A549 (cell line): ENCODE results near the gene MSMO1. TPM values are rescaled to one million over a fixed set of nuclear protein-coding genes. Genes with fewer than 3 reads are reported as not detected.

ENCODE experiments used
- ATAC-seq, 2 experiments: fragments of 200-7000 bp in 1 of 2; fragments of >200 bp in 1 of 2; cut with Nextera tagmentation in 1 of 2; cut with Tn5 transposase in 1 of 2; 3 replicates each; pipeline versions ENCODE4 v1.8.0 to v1.9.1; 2018 to 2020; ENCODE audit warnings: mild to moderate bottlenecking in 1 of 2, moderate library complexity in 1 of 2
- CTCF ChIA-PET: fragments of 300-600 bp; sonication (Branson Sonifier 250); formaldehyde crosslinking; extraction: SDS; loops from one replicate; lab custom pipeline; 2021; ENCODE audit warnings: antibody characterized with exemption, inconsistent platforms; lab: Yijun Ruan, JAX
- POLR2A ChIA-PET: fragments of 350-600 bp; formaldehyde crosslinking; extraction: SDS; loops from one replicate; lab custom pipeline; 2021; ENCODE audit warnings: antibody characterized with exemption, inconsistent platforms; lab: Yijun Ruan, JAX
- DNase-seq, 2 experiments: peaks; one replicate each; pipeline versions ENCODE4 v3.0.0 to v3.0.0-alpha.2; 2011 to 2016; ENCODE audit warnings: low read depth in 1 of 2, low spot score in 1 of 2
- FAIRE-seq: peaks from 2 replicates; lab custom pipeline; 2011; peaks lifted over from hg19 to GRCh38; lab: Jason Lieb, UNC
- H3K27ac ChIP-seq, 2 experiments: fragments of >200 bp; sonication (Bioruptor Twin); formaldehyde crosslinking; 3 replicates each; pipeline ENCODE4 v1.5.1; 2016 to 2017
- H3K4me1 ChIP-seq: fragments of >200 bp; sonication (Bioruptor Twin); formaldehyde crosslinking; 3 replicates; pipeline ENCODE4 v1.6.1; 2016
- H3K4me2 ChIP-seq: fragments of >200 bp; sonication (Bioruptor Twin); formaldehyde crosslinking; 3 replicates; pipeline ENCODE4 v1.6.1; 2016
- H3K4me3 ChIP-seq: fragments of >200 bp; sonication (Bioruptor Twin); formaldehyde crosslinking; 3 replicates; pipeline ENCODE4 v1.5.1; 2016
- H3K9me3 ChIP-seq: fragments of >200 bp; sonication (Bioruptor Twin); formaldehyde crosslinking; 3 replicates; pipeline ENCODE4 v1.6.1; 2016
- BCL3 ChIP-seq: fragments of >200 bp; sonication (Bioruptor Twin); formaldehyde crosslinking; IDR thresholded peaks from 3 replicates; pipeline ENCODE4 v1.6.1; 2016
- BHLHE40 ChIP-seq: IDR thresholded peaks from 2 replicates; pipeline ENCODE4 v1.6.1; 2012; ENCODE audit warnings: low read depth, low read length, inconsistent platforms
- CBX8 ChIP-seq: fragments of 200-600 bp; sonication (generic); IDR thresholded peaks from 2 replicates; pipeline ENCODE4 v1.6.1; 2016
- CHD2 ChIP-seq: fragments of 150-350 bp; IDR thresholded peaks from 2 replicates; pipeline ENCODE4 v1.6.1; 2014; ENCODE audit warnings: low read length; ENCODE audit not compliant: partially characterized antibody
- EHF ChIP-seq: fragments of 250-450 bp; sonication (Bioruptor Pico); IDR thresholded peaks from 2 replicates; pipeline ENCODE4 v1.5.0; 2020; ENCODE audit warnings: mild to moderate bottlenecking
- EHMT2 ChIP-seq: fragments of 200-600 bp; sonication (generic); IDR thresholded peaks from 2 replicates; pipeline ENCODE4 v1.6.1; 2016; ENCODE audit warnings: antibody characterized with exemption, low read depth, mild to moderate bottlenecking, moderate library complexity
- GATA3 ChIP-seq: IDR thresholded peaks from 2 replicates; pipeline ENCODE4 v1.6.1; 2012; ENCODE audit warnings: borderline replicate concordance
- HEYL ChIP-seq: fragments of 250-450 bp; sonication (Bioruptor Pico); IDR thresholded peaks from 2 replicates; pipeline ENCODE4 v1.8.0; 2021; ENCODE audit warnings: mild to moderate bottlenecking, moderate library complexity
- HOXA7 ChIP-seq: fragments of 250-450 bp; sonication (Bioruptor Pico); IDR thresholded peaks from 2 replicates; pipeline ENCODE4 v1.5.0; 2020; ENCODE audit warnings: mild to moderate bottlenecking, moderate library complexity
- HOXB5 ChIP-seq: fragments of 250-450 bp; sonication (Bioruptor Pico); IDR thresholded peaks from 2 replicates; pipeline ENCODE4 v1.5.0; 2020; ENCODE audit warnings: mild to moderate bottlenecking, moderate library complexity
- JUN ChIP-seq, 2 experiments: fragments of >200 bp; sonication (Bioruptor Twin); formaldehyde crosslinking; IDR thresholded peaks; 2 replicates in 1 of 2; 3 replicates in 1 of 2; pipeline ENCODE4 v1.6.1; 2016 to 2017
- JUNB ChIP-seq: fragments of >200 bp; sonication (Bioruptor Twin); formaldehyde crosslinking; IDR thresholded peaks from 2 replicates; pipeline ENCODE4 v1.6.1; 2016
- KDM5A ChIP-seq: fragments of 200-600 bp; sonication (generic); IDR thresholded peaks from 2 replicates; pipeline ENCODE4 v1.6.1; 2016; ENCODE audit warnings: antibody characterized with exemption, mild to moderate bottlenecking
- MAFK ChIP-seq: fragments of 450-650 bp; IDR thresholded peaks from 2 replicates; pipeline ENCODE4 v1.6.1; 2014; ENCODE audit not compliant: partially characterized antibody
- MAX ChIP-seq: IDR thresholded peaks from 2 replicates; pipeline ENCODE4 v1.6.1; 2012
- MYC ChIP-seq: IDR thresholded peaks from 2 replicates; pipeline ENCODE4 v1.6.1; 2012; ENCODE audit warnings: mild to moderate bottlenecking, inconsistent platforms, low read length, improper control_type of control experiment, borderline replicate concordance
- NFE2L2 ChIP-seq: fragments of 150-350 bp; conservative IDR thresholded peaks from 2 replicates; pipeline ENCODE4 v1.6.1; 2014; ENCODE audit warnings: low read length
- NR3C1 ChIP-seq: fragments of >200 bp; sonication (Bioruptor Twin); formaldehyde crosslinking; IDR thresholded peaks from 3 replicates; pipeline ENCODE4 v1.6.1; 2017
- PBX3 ChIP-seq: IDR thresholded peaks from 2 replicates; pipeline ENCODE4 v1.6.1; 2012
- POLR2AphosphoS2 ChIP-seq: conservative IDR thresholded peaks from 2 replicates; pipeline ENCODE4 v1.6.1; 2012; ENCODE audit warnings: low read length, improper control_type of control experiment, inconsistent platforms
- RAD21 ChIP-seq, 2 experiments: fragments of >200 bp in 1 of 2; sonication (Bioruptor Twin) in 1 of 2; formaldehyde crosslinking in 1 of 2; IDR thresholded peaks in 1 of 2; conservative IDR thresholded peaks in 1 of 2; 2 replicates in 1 of 2; 3 replicates in 1 of 2; pipeline ENCODE4 v1.6.1; 2012 to 2018; ENCODE audit warnings: inconsistent platforms in 1 of 2
- RARB ChIP-seq: fragments of 250-450 bp; sonication (Bioruptor Pico); IDR thresholded peaks from 2 replicates; pipeline ENCODE4 v1.8.0; 2021; ENCODE audit warnings: mild to moderate bottlenecking, moderate library complexity
- RCOR1 ChIP-seq: fragments of 150-350 bp; IDR thresholded peaks from 2 replicates; pipeline ENCODE4 v1.6.1; 2014; ENCODE audit warnings: antibody characterized with exemption, low read length, low read depth
- RFX5 ChIP-seq: fragments of 450-650 bp; IDR thresholded peaks from 2 replicates; pipeline ENCODE4 v1.7.1; 2014; ENCODE audit warnings: antibody characterized with exemption, mild to moderate bottlenecking, moderate library complexity
- SMC3 ChIP-seq: fragments of >200 bp; sonication (Bioruptor Twin); formaldehyde crosslinking; IDR thresholded peaks from 3 replicates; pipeline ENCODE4 v1.6.1; 2018; ENCODE audit warnings: inconsistent platforms
- SREBF2 ChIP-seq: fragments of 450-650 bp; IDR thresholded peaks from 2 replicates; pipeline ENCODE4 v1.6.1; 2014; ENCODE audit warnings: mild to moderate bottlenecking, moderate library complexity
- TFCP2L1 ChIP-seq: fragments of 250-450 bp; sonication (Bioruptor Pico); IDR thresholded peaks from 2 replicates; pipeline ENCODE4 v1.5.0; 2021; ENCODE audit warnings: mild to moderate bottlenecking
- ZC3H11A ChIP-seq: fragments of 450-650 bp; IDR thresholded peaks from 2 replicates; pipeline ENCODE4 v1.6.1; 2014; ENCODE audit warnings: antibody characterized with exemption, mild to moderate bottlenecking
- ZSCAN20 ChIP-seq: fragments of 250-450 bp; sonication (Bioruptor Pico); IDR thresholded peaks from 2 replicates; pipeline ENCODE4 v1.8.0; 2022; ENCODE audit warnings: mild to moderate bottlenecking, moderate library complexity
- WGBS: methylation state at CpG from one replicate; pipeline ENCODE4 v1.1.6; 2017; ENCODE audit errors: missing lambda C conversion rate; 5-methylcytosine and 5-hydroxymethylcytosine counted together
- polyA plus RNA-seq, 4 experiments: library from polyadenylated mRNA; depleted of rRNA in 3 of 4; stranded (reverse); fragments of >200 nt; fragmentation: RNase III in 1 of 4; extraction: RNeasy Plus Mini Kit Qiagen cat#74134 plus additional on column Dnase treatment in 1 of 4; gene quantifications; 2 replicates in 3 of 4; 3 replicates in 1 of 4; pipeline ENCODE4 v1.2.3, GENCODE V29; 2011 to 2017

The MSMO1 gene
- polyA plus RNA-seq, 2 of the 4 experiments (the other 2 are of a cell fraction): 32.3 to 37.2 TPM

- Histone ChIP-seq H3K4me1 (no peaks in the 10 kb centered on the region), H3K4me2 (no peak overlapping the region), H3K27ac (no peak overlapping the region), H3K9me3 (no peaks in the 10 kb centered on the region), H3K4me3 (no peak overlapping the region)
- ATAC-seq (no peak), FAIRE-seq (no peak), DNase-seq (no peak)
- CTCF ChIA-PET: interaction anchor here (2.3 kb wide), 1 partner anchor 228 kb away, joined by 7 read pairs; no protein-coding TSS in a partner anchor
- WGBS: 28% methylated on average over 2 of the region's 2 CpGs
- TF ChIP-seq CHD2 (no peak), HOXA7 (no peak), MYC (no peak), EHMT2 (no peak), RFX5 (no peak), JUN (IDR thresholded peaks at IDR 0.05) (no peak), MAFK (no peak), BCL3 (no peak), HOXB5 (CRISPR knock-in tag) (no peak), TFCP2L1 (CRISPR knock-in tag) (no peak), BHLHE40 (no peak)
- TF ChIP-seq, all 56 proteins: peak for 0
- POLR2A ChIA-PET: no interaction called here
Measured at GRCh38 chr4:165359506-165359905, 32.0 kb downstream of the MSMO1 start.

- H3K4me2 ChIP-seq: no peak overlapping the region
- CTCF ChIA-PET: interaction anchor here (2.3 kb wide), 1 partner anchor 229 kb away, joined by 7 read pairs; no protein-coding TSS in a partner anchor
Measured at GRCh38 chr4:165360041-165360695, 32.7 kb downstream of the MSMO1 start.

GRCh38 chr4:165360985-165361670 lies 33.7 kb downstream of the MSMO1 start:
- POLR2A ChIA-PET: no interaction called here
- Histone ChIP-seq H3K9me3 (no peaks in the 10 kb centered on the region), H3K27ac (no peak overlapping the region), H3K4me1 (no peaks in the 10 kb centered on the region), H3K4me2 (no peak overlapping the region), H3K4me3 (no peak overlapping the region)
- no peak for TF ChIP-seq RAD21 (conservative IDR thresholded peaks at IDR 0.05 in 1 of 2, IDR thresholded peaks at IDR 0.05 in 1 of 2)
- TF ChIP-seq HOXA7: no peak
- no peak for TF ChIP-seq GATA3
- no peak for TF ChIP-seq HEYL (CRISPR knock-in tag)
- TF ChIP-seq SMC3: no peak
- no peak for TF ChIP-seq PBX3
- no peak for TF ChIP-seq POLR2AphosphoS2
- no peak for TF ChIP-seq CBX8
- TF ChIP-seq ZC3H11A: no peak
- TF ChIP-seq JUNB: no peak
- no peak for TF ChIP-seq MAX
- TF ChIP-seq HOXB5 (CRISPR knock-in tag): no peak
- TF ChIP-seq RCOR1: no peak
- TF ChIP-seq EHF (CRISPR knock-in tag): no peak
- ATAC-seq: no peak
- DNase-seq: no peak
- no peak for FAIRE-seq
- CTCF ChIA-PET: no interaction called here
- 30% methylated on average over 7 of the region's 7 CpGs for WGBS

More at GRCh38 chr4:165360041-165360695, 32.7 kb downstream of the MSMO1 start:
- Histone ChIP-seq H3K9me3 (no peaks in the 10 kb centered on the region), H3K27ac (no peak overlapping the region), H3K4me1 (no peaks in the 10 kb centered on the region), H3K4me3 (no peak overlapping the region)
- TF ChIP-seq ZSCAN20 (CRISPR knock-in tag) (no peak), TFCP2L1 (CRISPR knock-in tag) (no peak), BHLHE40 (no peak), NR3C1 (no peak), MAFK (no peak), NFE2L2 (no peak), JUN (IDR thresholded peaks at IDR 0.05) (no peak), KDM5A (no peak), JUNB (no peak), MAX (no peak), SREBF2 (no peak), HOXA7 (no peak), RARB (no peak)
- POLR2A ChIA-PET: no interaction called here
- no peak for DNase-seq
- no peak for FAIRE-seq
- ATAC-seq: no peak; a peak in 1 of 6 replicates
- 37% methylated on average over 6 of the region's 6 CpGs for WGBS
